Kidney tubule cell (primary cell): ENCODE results near the gene CLMN.
A peak's percentile ranks its signal among the peaks of the same experiment; 100 is the strongest.

Source experiments
- DNase-seq: peaks from one replicate; pipeline ENCODE4 v3.0.0-alpha.2; 2018; ENCODE audit warnings: low spot score

Gene CLMN

GRCh38 chr14:95261616-95262510 is 57.8 kb downstream of the CLMN start:
- DNase-seq: peak; percentile 30

- peak; percentile 59 for DNase-seq
Measured at GRCh38 chr14:95260537-95261361, 59.0 kb downstream of the CLMN start.

- no peak for DNase-seq
Measured at GRCh38 chr14:95258754-95259593, 60.7 kb downstream of the CLMN start.

GRCh38 chr14:95258156-95258555 is 61.6 kb downstream of the CLMN start:
- no peak for DNase-seq

GRCh38 chr14:95257521-95257920 is 62.2 kb downstream of the CLMN start:
- no peak for DNase-seq

GRCh38 chr14:95256776-95257060 is 63.0 kb downstream of the CLMN start:
- no peak for DNase-seq

GRCh38 chr14:95256002-95256775 is 63.5 kb downstream of the CLMN start:
- peak; percentile 81 for DNase-seq

- DNase-seq: peak; percentile 89
Measured at GRCh38 chr14:95255487-95255886, 64.2 kb downstream of the CLMN start.

- no peak for DNase-seq
Measured at GRCh38 chr14:95255013-95255412, 64.7 kb downstream of the CLMN start.

- DNase-seq: no peak
Measured at GRCh38 chr14:95254288-95254687, 65.4 kb downstream of the CLMN start.

- peak; percentile 71 for DNase-seq
Measured at GRCh38 chr14:95253039-95253630, 66.6 kb downstream of the CLMN start.

GRCh38 chr14:95252219-95252618 is 67.5 kb downstream of the CLMN start:
- no peak for DNase-seq

- DNase-seq: no peak
Measured at GRCh38 chr14:95250936-95251335, 68.8 kb downstream of the CLMN start.

GRCh38 chr14:95250140-95250769 is 69.5 kb downstream of the CLMN start:
- DNase-seq: peak; percentile 43

GRCh38 chr14:95248432-95248831 is 71.3 kb downstream of the CLMN start:
- peak; percentile 82 for DNase-seq

- DNase-seq: peak; percentile 30
Measured at GRCh38 chr14:95246870-95247269, 72.8 kb downstream of the CLMN start.

GRCh38 chr14:95245334-95245733 is 74.4 kb downstream of the CLMN start:
- DNase-seq: no peak

- no peak for DNase-seq
Measured at GRCh38 chr14:95244587-95244986, 75.1 kb downstream of the CLMN start.

GRCh38 chr14:95242870-95243269 is 76.8 kb downstream of the CLMN start:
- no peak for DNase-seq
